Measurements from ENCODE around the gene C3. TPM values are rescaled to one million over a fixed set of nuclear protein-coding genes. Genes with fewer than 3 reads are reported as not detected.

The C3 gene
- total RNA-seq, 1 donor from 2014 or later: not detected

- H3K9me3 Mint-ChIP-seq (ENCODE audit: unreplicated experiment): no peaks in the 10 kb centered on the region
- peak; percentile 99 for DNase-seq (ENCODE audit: low spot score)
- peaks cover 14% of the 10 kb centered on the region for H3K36me3 Mint-ChIP-seq (ENCODE audit: low read depth, unreplicated experiment)
- H3K4me1 Mint-ChIP-seq (ENCODE audit: unreplicated experiment): peaks cover 17% of the 10 kb centered on the region
- H3K27me3 Mint-ChIP-seq (ENCODE audit: unreplicated experiment): peaks cover 23% of the 10 kb centered on the region
- no peak for TF ChIP-seq CTCF (IDR thresholded peaks at IDR 0.05; ENCODE audit: unreplicated experiment)
- peak within 1 kb of the TSS; percentile 98 for H3K4me3 Mint-ChIP-seq (ENCODE audit: unreplicated experiment)
- H3K27ac Mint-ChIP-seq (ENCODE audit: unreplicated experiment): peak within 1 kb of the TSS; percentile 92
Measured at GRCh38 chr19:6737284-6737872, 16.9 kb upstream of the C3 start, which contains the start of gene GPR108. Gene GPR108, minus strand, starts transcription at chr19:6737580. Its CDS starts 4 bp downstream, at chr19:6737576.

GRCh38 chr19:6736917-6737283 lies 16.4 kb upstream of the C3 start:
- Mint-ChIP-seq H3K4me3 (ENCODE audit: unreplicated experiment) (peak overlapping the region; percentile 98), H3K27me3 (ENCODE audit: unreplicated experiment) (peaks cover 23% of the 10 kb centered on the region), H3K4me1 (ENCODE audit: unreplicated experiment) (peaks cover 17% of the 10 kb centered on the region), H3K27ac (ENCODE audit: unreplicated experiment) (peak overlapping the region; percentile 92), H3K36me3 (ENCODE audit: low read depth, unreplicated experiment) (peaks cover 15% of the 10 kb centered on the region), H3K9me3 (ENCODE audit: unreplicated experiment) (no peaks in the 10 kb centered on the region)
- TF ChIP-seq CTCF (IDR thresholded peaks at IDR 0.05; ENCODE audit: unreplicated experiment): no peak
- DNase-seq (ENCODE audit: low spot score): no peak

- Mint-ChIP-seq H3K27me3 (ENCODE audit: unreplicated experiment) (peaks cover 23% of the 10 kb centered on the region), H3K36me3 (ENCODE audit: low read depth, unreplicated experiment) (peaks cover 15% of the 10 kb centered on the region), H3K27ac (ENCODE audit: unreplicated experiment) (peak overlapping the region; percentile 92), H3K9me3 (ENCODE audit: unreplicated experiment) (no peaks in the 10 kb centered on the region), H3K4me3 (ENCODE audit: unreplicated experiment) (peak overlapping the region; percentile 98), H3K4me1 (ENCODE audit: unreplicated experiment) (peaks cover 17% of the 10 kb centered on the region)
- peak; percentile 14 for TF ChIP-seq CTCF (IDR thresholded peaks at IDR 0.05; ENCODE audit: unreplicated experiment)
- peak; percentile 77 for DNase-seq (ENCODE audit: low spot score)
Measured at GRCh38 chr19:6736169-6736916, 15.9 kb upstream of the C3 start.

- DNase-seq (ENCODE audit: low spot score): peak; percentile 22
- Mint-ChIP-seq H3K4me1 (ENCODE audit: unreplicated experiment) (peaks cover 17% of the 10 kb centered on the region), H3K9me3 (ENCODE audit: unreplicated experiment) (no peaks in the 10 kb centered on the region), H3K4me3 (ENCODE audit: unreplicated experiment) (peak overlapping the region; percentile 98), H3K27me3 (ENCODE audit: unreplicated experiment) (peaks cover 23% of the 10 kb centered on the region), H3K27ac (ENCODE audit: unreplicated experiment) (peak overlapping the region; percentile 84), H3K36me3 (ENCODE audit: low read depth, unreplicated experiment) (peaks cover 15% of the 10 kb centered on the region)
- no peak for TF ChIP-seq CTCF (IDR thresholded peaks at IDR 0.05; ENCODE audit: unreplicated experiment)
Measured at GRCh38 chr19:6735181-6735911, 14.9 kb upstream of the C3 start.

Measured in endothelial cell (in vitro differentiated cells).